Testis (tissue), 3 donors: ENCODE measurements around the gene NT5C. TPM values are rescaled to one million over a fixed set of nuclear protein-coding genes. Genes with fewer than 3 reads are reported as not detected.

Experiments used
- DNase-seq: peaks from one replicate; pipeline ENCODE4 v3.0.0-alpha.2; 2019
- H3K27ac ChIP-seq, 2 donors: fragments of 200-600 bp; sonication (generic); one replicate each; pipeline ENCODE4 v1.5.1; 2019
- H3K27me3 ChIP-seq: fragments of 200-600 bp; sonication (generic); one replicate; pipeline ENCODE4 v1.5.1; 2019
- H3K36me3 ChIP-seq: fragments of 200-600 bp; sonication (generic); one replicate; pipeline ENCODE4 v1.5.1; 2017; ENCODE audit warnings: low read depth; ENCODE audit errors: missing control alignments
- H3K4me1 ChIP-seq: fragments of 200-600 bp; sonication (generic); one replicate; pipeline ENCODE4 v1.5.1; 2019
- H3K4me3 ChIP-seq, 2 donors: fragments of 200-600 bp; sonication (generic); one replicate each; pipeline ENCODE4 v1.5.1; 2017 to 2019
- H3K9me3 ChIP-seq: fragments of 200-600 bp; sonication (generic); one replicate; pipeline ENCODE4 v1.5.1; 2017
- POLR2A ChIP-seq: fragments of 450-650 bp; IDR thresholded peaks from one replicate; pipeline ENCODE4 v1.6.1; 2017; ENCODE audit warnings: antibody characterized with exemption, mild to moderate bottlenecking, moderate library complexity
- WGBS, 2 donors: methylation state at CpG; one replicate each; pipeline ENCODE4 v1.1.5; 2018; 5-methylcytosine and 5-hydroxymethylcytosine counted together
- intact Hi-C: fragments of 100-400 bp; cut with DNase I; formaldehyde crosslinking; loops from one replicate; pipeline ENCODE4 v1.15.1; 2023; ENCODE audit warnings: low total_unique reads
- polyA plus RNA-seq: library from polyadenylated mRNA; stranded (reverse); fragments of 350-450 nt; fragmentation: Illumina TruSeq; extraction: RNeasy Lipid Tissue Mini Kit (QIAGEN cat#74804); gene quantifications from one replicate; pipeline ENCODE4 v1.2.3, GENCODE V29; 2014; ENCODE audit warnings: low read depth, low replicate concordance; ENCODE audit not compliant: insufficient read depth
- total RNA-seq, 2 donors: library from RNA; depleted of rRNA; stranded (reverse); fragments of >200 nt; gene quantifications; one replicate each; pipeline ENCODE4 v1.2.3, GENCODE V29; 2016
- TF ChIP-seq, protein P1 (sequence below), 3 experiments: fragments of 450-650 bp in 2 of 3; fragments of 200-600 bp in 1 of 3; sonication (generic) in 1 of 3; IDR thresholded peaks; one replicate each; pipeline ENCODE4 v1.5.1; 2016 to 2019; ENCODE audit warnings: antibody characterized with exemption in 3 of 3, mild to moderate bottlenecking in 2 of 3, moderate library complexity in 1 of 3

NT5C gene
- total and polyA plus RNA-seq, 3 donors from 2014 or later: 22.2 to 83.6 (median 76.5) TPM

DNA sequence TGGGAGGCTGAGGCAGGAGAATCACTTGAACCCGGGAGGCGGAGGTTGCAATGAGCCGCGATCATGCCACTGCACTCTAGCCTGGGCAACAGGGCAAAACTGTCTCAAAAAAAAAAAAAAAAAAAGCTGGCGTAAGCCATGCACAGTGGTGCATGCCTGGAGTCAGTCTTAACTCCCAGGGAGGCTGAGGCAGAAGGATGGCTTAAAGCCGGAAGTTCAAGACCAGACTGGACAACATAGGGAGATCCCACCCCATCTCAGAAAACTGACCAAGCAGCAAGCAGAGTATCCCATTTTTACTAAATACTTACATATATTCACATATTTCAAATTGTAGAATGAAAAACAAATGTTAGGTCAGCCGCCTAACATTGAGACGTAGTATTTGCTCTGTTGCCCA, 4.6 kb downstream of the NT5C start:
- Histone ChIP-seq H3K4me3 (no peak overlapping the region), H3K4me1 (peaks cover 2% of the 10 kb centered on the region), H3K27ac (no peak overlapping the region), H3K9me3 (no peaks in the 10 kb centered on the region), H3K27me3 (no peaks in the 10 kb centered on the region), H3K36me3 (no peaks in the 10 kb centered on the region)
- intact Hi-C loops: no loop called here
- TF ChIP-seq, protein P1, sequence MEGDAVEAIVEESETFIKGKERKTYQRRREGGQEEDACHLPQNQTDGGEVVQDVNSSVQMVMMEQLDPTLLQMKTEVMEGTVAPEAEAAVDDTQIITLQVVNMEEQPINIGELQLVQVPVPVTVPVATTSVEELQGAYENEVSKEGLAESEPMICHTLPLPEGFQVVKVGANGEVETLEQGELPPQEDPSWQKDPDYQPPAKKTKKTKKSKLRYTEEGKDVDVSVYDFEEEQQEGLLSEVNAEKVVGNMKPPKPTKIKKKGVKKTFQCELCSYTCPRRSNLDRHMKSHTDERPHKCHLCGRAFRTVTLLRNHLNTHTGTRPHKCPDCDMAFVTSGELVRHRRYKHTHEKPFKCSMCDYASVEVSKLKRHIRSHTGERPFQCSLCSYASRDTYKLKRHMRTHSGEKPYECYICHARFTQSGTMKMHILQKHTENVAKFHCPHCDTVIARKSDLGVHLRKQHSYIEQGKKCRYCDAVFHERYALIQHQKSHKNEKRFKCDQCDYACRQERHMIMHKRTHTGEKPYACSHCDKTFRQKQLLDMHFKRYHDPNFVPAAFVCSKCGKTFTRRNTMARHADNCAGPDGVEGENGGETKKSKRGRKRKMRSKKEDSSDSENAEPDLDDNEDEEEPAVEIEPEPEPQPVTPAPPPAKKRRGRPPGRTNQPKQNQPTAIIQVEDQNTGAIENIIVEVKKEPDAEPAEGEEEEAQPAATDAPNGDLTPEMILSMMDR (IDR thresholded peaks at IDR 0.05): no peak
- TF ChIP-seq POLR2A: no peak
- DNase-seq: no peak
- 85 to 98% methylated on average over 8 of the region's 8 CpGs for WGBS, 2 donors

DNA sequence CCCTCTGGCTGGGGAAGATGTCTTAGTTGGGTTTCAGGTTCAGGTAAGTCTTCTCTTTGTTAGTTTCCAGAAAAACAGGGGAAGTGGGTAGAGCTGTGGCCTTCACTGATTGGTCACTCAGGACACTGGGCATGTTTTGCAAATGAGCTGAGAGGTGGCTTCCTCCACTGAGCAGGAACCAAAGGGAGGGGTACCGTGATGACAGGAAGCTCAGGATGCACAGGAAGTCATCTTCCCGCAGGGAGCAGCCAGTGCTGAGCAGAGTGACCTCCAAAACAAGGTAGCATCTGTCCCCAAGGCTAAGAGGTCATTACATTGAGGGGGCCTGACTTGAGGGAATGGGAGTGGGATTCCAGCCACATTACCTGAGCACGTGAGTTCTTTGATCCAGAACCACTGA, 5.6 kb downstream of the NT5C start:
- Histone ChIP-seq H3K9me3 (no peaks in the 10 kb centered on the region), H3K4me3 (no peak overlapping the region), H3K27me3 (no peaks in the 10 kb centered on the region), H3K4me1 (no peaks in the 10 kb centered on the region), H3K27ac (no peak overlapping the region), H3K36me3 (no peaks in the 10 kb centered on the region)
- no peak for DNase-seq
- 60 to 65% methylated on average over 3 of the region's 3 CpGs for WGBS, 2 donors
- intact Hi-C loops: no loop called here
- TF ChIP-seq, protein P1 (IDR thresholded peaks at IDR 0.05): no peak
- TF ChIP-seq POLR2A: no peak

DNA sequence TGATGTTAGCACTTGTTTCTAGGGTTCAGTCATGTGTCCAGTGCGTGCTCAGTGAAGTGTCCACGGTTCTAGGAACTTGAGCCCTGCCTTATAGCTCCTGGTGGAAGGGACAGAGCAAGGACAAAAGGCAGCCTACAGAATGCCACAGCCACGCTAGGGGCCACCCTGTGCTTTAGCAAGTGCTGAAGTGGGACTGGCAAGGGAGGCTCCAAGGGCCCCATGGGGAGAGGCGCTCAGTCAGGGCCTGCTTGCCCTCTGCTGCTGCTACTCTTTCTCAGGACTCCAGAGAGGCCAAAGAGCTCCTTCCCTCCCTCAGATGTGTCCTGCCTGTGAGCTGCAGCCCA, 6.8 kb downstream of the NT5C start:
- TF ChIP-seq, protein P1 (IDR thresholded peaks at IDR 0.05): no peak
- TF ChIP-seq POLR2A: no peak
- Histone ChIP-seq H3K36me3 (no peaks in the 10 kb centered on the region), H3K27me3 (no peaks in the 10 kb centered on the region), H3K9me3 (no peaks in the 10 kb centered on the region), H3K4me3 (no peak overlapping the region), H3K4me1 (no peaks in the 10 kb centered on the region), H3K27ac (no peak overlapping the region)
- DNase-seq: no peak
- 96 to 100% methylated on average over 4 of the region's 4 CpGs for WGBS, 2 donors
- intact Hi-C loops: no loop called here

DNA sequence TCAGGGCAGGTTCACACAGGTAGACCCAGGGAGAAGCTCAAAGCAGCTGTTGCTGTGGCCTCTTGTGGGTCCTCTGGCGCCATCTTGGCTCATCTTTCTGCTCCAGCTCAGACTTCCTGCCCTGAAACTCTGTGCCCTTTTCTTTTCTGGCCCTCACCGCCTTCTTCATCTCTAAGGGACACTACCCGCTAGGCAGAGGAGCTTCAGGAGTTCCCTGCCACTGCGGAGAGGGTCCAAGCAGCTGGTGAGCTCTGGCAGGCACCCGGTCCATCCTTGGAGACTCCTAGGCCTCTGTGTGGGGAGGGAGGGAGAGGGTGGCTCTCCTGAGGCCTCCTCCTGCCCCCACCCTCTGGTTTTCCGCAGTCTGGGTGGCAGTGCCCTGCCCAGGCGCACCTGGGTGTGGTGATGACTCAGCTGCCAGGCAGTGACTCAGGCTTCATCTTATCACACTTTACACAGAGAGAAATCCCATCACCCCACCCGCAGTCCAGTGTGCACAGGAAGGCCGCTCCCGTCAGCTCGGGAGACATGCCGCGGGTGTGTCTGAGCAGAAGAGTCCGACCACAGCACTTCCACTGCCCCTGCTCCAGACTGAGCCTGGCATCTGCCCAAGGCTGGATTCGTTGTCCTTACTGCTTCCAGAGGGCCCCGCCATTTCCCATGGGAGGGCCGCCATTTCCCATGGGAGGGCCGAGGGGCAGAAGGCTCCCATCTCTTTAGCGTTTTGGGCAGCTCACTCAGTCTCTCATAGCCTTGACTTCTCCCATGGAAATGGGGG, 7.3 kb downstream of the NT5C start:
- no peaks in the 10 kb centered on the region for H3K4me1 ChIP-seq
- no peaks in the 10 kb centered on the region for H3K36me3 ChIP-seq
- WGBS, 2 donors: 80 to 88% methylated on average over 15 to 19 of the region's 19 CpGs
- no peak overlapping the region for H3K4me3 ChIP-seq
- intact Hi-C loops: no loop called here
- TF ChIP-seq, protein P1 (IDR thresholded peaks at IDR 0.05): no peak
- TF ChIP-seq POLR2A: no peak
- H3K9me3 ChIP-seq: no peaks in the 10 kb centered on the region
- no peak overlapping the region for H3K27ac ChIP-seq
- H3K27me3 ChIP-seq: no peaks in the 10 kb centered on the region
- DNase-seq: no peak

DNA sequence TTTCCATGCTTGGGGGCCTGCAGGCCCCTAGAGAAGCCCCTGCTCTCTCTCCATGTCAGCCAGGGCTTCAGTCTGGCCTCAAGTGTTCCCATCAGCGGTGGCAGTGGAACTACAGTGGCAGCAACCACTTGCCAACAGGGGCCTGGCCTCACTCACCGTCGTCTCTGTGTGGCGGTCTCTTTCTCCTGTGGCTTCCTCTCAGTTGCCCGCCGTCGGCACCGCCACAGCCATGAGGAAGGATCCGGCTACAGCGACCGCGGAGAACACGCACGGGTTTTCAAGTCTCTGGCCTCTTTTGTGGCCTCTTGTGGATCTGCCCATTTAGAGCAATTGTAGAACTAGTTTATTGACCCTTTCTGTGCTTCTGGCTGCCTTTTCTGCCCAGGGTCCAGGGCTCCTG, 13.2 kb downstream of the NT5C start:
- 88 to 91% methylated on average over 6 to 14 of the region's 14 CpGs for WGBS, 2 donors
- Histone ChIP-seq H3K27ac (no peak overlapping the region), H3K27me3 (no peaks in the 10 kb centered on the region), H3K9me3 (no peaks in the 10 kb centered on the region), H3K4me3 (no peak overlapping the region), H3K4me1 (peaks cover 9% of the 10 kb centered on the region), H3K36me3 (no peaks in the 10 kb centered on the region)
- TF ChIP-seq, protein P1 (IDR thresholded peaks at IDR 0.05): no peak
- no peak for TF ChIP-seq POLR2A
- no peak for DNase-seq
- intact Hi-C loops: loop anchor here (10.0 kb wide), 2 partner anchors 86 to 154 kb away; partner anchors contain the start of gene NUP85
